K562 (cell line): ENCODE measurements around the gene PRDM1. TPM values are rescaled to one million over a fixed set of nuclear protein-coding genes. Genes with fewer than 3 reads are reported as not detected.

Source experiments
- ATAC-seq: fragments of 200-7000 bp; cut with Tn5 transposase; 3 replicates; pipeline ENCODE4 v1.9.1; 2020; ENCODE audit warnings: moderate library complexity
- BruUV-seq: library from RNA; stranded (reverse); fragments of 400-500 nt; replicated peaks from 2 replicates; lab custom pipeline; 2021; lab: Mats Ljungman, UMichigan
- CTCF ChIA-PET: fragments of 300-600 bp; formaldehyde crosslinking; extraction: SDS; loops from one replicate; lab custom pipeline; 2021; ENCODE audit warnings: low intra/inter-chr PET ratio; lab: Yijun Ruan, JAX
- POLR2A ChIA-PET: fragments of 300-600, 350-650 bp; sonication (Branson Sonifier 250); formaldehyde crosslinking; extraction: SDS; loops from one replicate; lab custom pipeline; 2021; ENCODE audit warnings: antibody characterized with exemption, inconsistent platforms; lab: Yijun Ruan, JAX
- DNase-seq, 4 experiments: peaks; one replicate each; pipeline versions ENCODE4 v3.0.0 to v3.0.0-alpha.2; 2011 to 2018; ENCODE audit warnings: low spot score in 3 of 4, mixed read lengths in 3 of 4; ENCODE audit errors: extremely low read depth in 1 of 4
- FAIRE-seq: peaks from 2 replicates; lab custom pipeline; 2011; peaks lifted over from hg19 to GRCh38; lab: Jason Lieb, UNC
- H2AFZ ChIP-seq: 2 replicates; pipeline ENCODE4 v1.6.0; 2011; ENCODE audit warnings: low read depth, low read length, control low read depth, inconsistent platforms
- H3K27ac ChIP-seq: fragments of 200-600 bp; 3 replicates; pipeline ENCODE4 v1.8.0; 2011; ENCODE audit warnings: low read depth, mild to moderate bottlenecking, control low read depth, inconsistent platforms, low read length, moderate library complexity, mixed read lengths; ENCODE audit errors: extremely low read depth
- H3K27me3 ChIP-seq, 2 experiments: fragments of 300-600 bp in 1 of 2; 2 replicates in 1 of 2; 3 replicates in 1 of 2; pipeline versions ENCODE4 v1.6.0 to v1.8.0; 2011; ENCODE audit warnings: inconsistent platforms in 2 of 2, low read length in 2 of 2, mild to moderate bottlenecking in 1 of 2, mixed read lengths in 1 of 2, moderate library complexity in 1 of 2; ENCODE audit not compliant: control insufficient read depth in 2 of 2, insufficient read depth in 2 of 2
- H3K36me3 ChIP-seq: fragments of 300-600 bp; 3 replicates; pipeline ENCODE4 v1.8.0; 2011; ENCODE audit warnings: mild to moderate bottlenecking, low read length, inconsistent platforms; ENCODE audit not compliant: control insufficient read depth, insufficient read depth
- H3K4me1 ChIP-seq, 2 experiments: fragments of 200-600 bp in 1 of 2; replicated peaks in 1 of 2; 2 replicates in 1 of 2; 3 replicates in 1 of 2; pipeline versions ENCODE4 v1.5.1 to v1.8.0; 2011; ENCODE audit warnings: inconsistent platforms in 2 of 2, low read length in 2 of 2, mild to moderate bottlenecking in 1 of 2, mixed read lengths in 1 of 2, moderate library complexity in 1 of 2; ENCODE audit not compliant: control insufficient read depth in 2 of 2, insufficient read depth in 2 of 2
- H3K4me2 ChIP-seq: 2 replicates; pipeline ENCODE4 v1.6.1; 2011; ENCODE audit warnings: low read length, control low read depth, inconsistent platforms, mixed read lengths; ENCODE audit not compliant: insufficient read depth
- H3K4me3 ChIP-seq: fragments of 200-600 bp; sonication (generic), shearing (Covaris generic); 2 replicates; pipeline ENCODE4 v1.5.1; 2016; ENCODE audit warnings: control low read depth, inconsistent platforms
- H3K79me2 ChIP-seq: fragments of 200-600 bp; 3 replicates; pipeline ENCODE4 v1.8.0; 2011; ENCODE audit warnings: low read length, inconsistent platforms; ENCODE audit not compliant: control insufficient read depth, insufficient read depth
- H3K9ac ChIP-seq, 2 experiments: 2 replicates each; pipeline versions ENCODE4 v1.6.0 to v1.6.1; 2011; ENCODE audit warnings: low read depth in 2 of 2, low read length in 2 of 2, control low read depth in 1 of 2, inconsistent platforms in 1 of 2, mild to moderate bottlenecking in 1 of 2, mixed read lengths in 1 of 2; ENCODE audit not compliant: insufficient read depth in 1 of 2
- H3K9me1 ChIP-seq: one replicate; pipeline ENCODE4 v1.6.0; 2011; ENCODE audit warnings: inconsistent platforms, mild to moderate bottlenecking, low read length, moderate library complexity; ENCODE audit not compliant: control insufficient read depth, insufficient read depth
- H3K9me3 ChIP-seq: replicated peaks from 2 replicates; pipeline ENCODE4 v1.5.1; 2011; ENCODE audit warnings: low read depth, low read length, inconsistent platforms; ENCODE audit not compliant: control insufficient read depth, insufficient read depth
- H4K20me1 ChIP-seq: replicated peaks from 2 replicates; pipeline ENCODE4 v1.6.1; 2011; ENCODE audit warnings: low read length, inconsistent platforms, mixed read lengths; ENCODE audit not compliant: control insufficient read depth, insufficient read depth
- GATA2 ChIP-seq: sonication (generic); formaldehyde crosslinking; IDR thresholded peaks from 2 replicates; pipeline ENCODE4 v1.4.0; 2020; ENCODE audit warnings: mild to moderate bottlenecking, missing genetic modification reagents
- GTF2F1 ChIP-seq: IDR thresholded peaks from 2 replicates; pipeline ENCODE4 v1.6.1; 2011; ENCODE audit warnings: low read depth, low read length, improper control_type of control experiment
- XRCC5 ChIP-seq: fragments of 200-400 bp; formaldehyde crosslinking; IDR thresholded peaks from 2 replicates; pipeline ENCODE4 v1.6.1; 2017; ENCODE audit warnings: low read depth, mild to moderate bottlenecking, low read length
- ZBTB1 ChIP-seq: sonication (generic); formaldehyde crosslinking; IDR thresholded peaks from 2 replicates; pipeline ENCODE4 v1.8.1; 2023; ENCODE audit warnings: missing genetic modification reagents, low read depth, mild to moderate bottlenecking, borderline replicate concordance
- ZC3H8 ChIP-seq: fragments of 450-650 bp; IDR thresholded peaks from 2 replicates; pipeline ENCODE4 v1.6.1; 2017
- ZFP1 ChIP-seq: fragments of 450-650 bp; formaldehyde crosslinking; IDR thresholded peaks from 2 replicates; pipeline ENCODE4 v1.4.0; 2020; ENCODE audit warnings: mild to moderate bottlenecking, mixed read lengths
- WGBS: fragments of 100-300 bp; shearing (Covaris generic); methylation state at CpG from one replicate; pipeline ENCODE4 v1.1.6; 2016; ENCODE audit warnings: low coverage, mixed read lengths; ENCODE audit not compliant: insufficient coverage; ENCODE audit errors: missing lambda C conversion rate; 5-methylcytosine and 5-hydroxymethylcytosine counted together
- in situ Hi-C: fragments of 300-500 bp; cut with MboI; formaldehyde crosslinking; loops from 4 replicates; pipeline ENCODE4 v1.15.0; 2018; ENCODE audit warnings: inconsistent platforms, mixed read lengths
- intact Hi-C: fragments of 100-400 bp; cut with micrococcal nuclease; formaldehyde crosslinking; loops from 2 replicates; pipeline ENCODE4 v1.14.2; 2022
- polyA plus RNA-seq, 8 experiments: library from polyadenylated mRNA; depleted of rRNA in 4 of 8; stranded (reverse) in 5 of 8; unstranded in 3 of 8; fragments of >200 nt; fragmentation: Nextera tagmentation in 2 of 8; fragmentation: Illumina TruSeq in 1 of 8; extraction: Ambion mirVana in 2 of 8; extraction: Trizol in 1 of 8; gene quantifications; 2 replicates each; pipeline versions ENCODE4 v1.2.1 to v1.2.3, GENCODE V29; 2011 to 2014; ENCODE audit warnings: inconsistent platforms in 1 of 8, missing spikeins in 1 of 8
- total RNA-seq, 7 experiments: library from RNA; depleted of rRNA in 6 of 7; stranded (reverse); fragments of >200 nt in 6 of 7; fragmentation: Illumina TruSeq in 2 of 7; extraction: Trizol in 2 of 7; gene quantifications; 2 replicates each; pipeline versions ENCODE4 v1.2.1 to v1.2.3, GENCODE V29; 2011 to 2021; ENCODE audit warnings: low replicate concordance in 1 of 7
- TF ChIP-seq, protein P1 (sequence below): fragments of 450-650 bp; IDR thresholded peaks from one replicate; pipeline ENCODE4 v1.6.1; 2018; ENCODE audit warnings: mild to moderate bottlenecking, moderate library complexity; ENCODE audit not compliant: partially characterized antibody
- TF ChIP-seq, protein P2 (sequence below): fragments of 450-650 bp; IDR thresholded peaks from 2 replicates; pipeline ENCODE4 v1.6.1; 2018; ENCODE audit not compliant: partially characterized antibody

The PRDM1 gene
- total and polyA plus RNA-seq, 9 of the 15 experiments (the other 6 are each of a cell fraction or from before 2014, with no cell fraction given): 0.09 to 0.89 (median 0.27) TPM

DNA sequence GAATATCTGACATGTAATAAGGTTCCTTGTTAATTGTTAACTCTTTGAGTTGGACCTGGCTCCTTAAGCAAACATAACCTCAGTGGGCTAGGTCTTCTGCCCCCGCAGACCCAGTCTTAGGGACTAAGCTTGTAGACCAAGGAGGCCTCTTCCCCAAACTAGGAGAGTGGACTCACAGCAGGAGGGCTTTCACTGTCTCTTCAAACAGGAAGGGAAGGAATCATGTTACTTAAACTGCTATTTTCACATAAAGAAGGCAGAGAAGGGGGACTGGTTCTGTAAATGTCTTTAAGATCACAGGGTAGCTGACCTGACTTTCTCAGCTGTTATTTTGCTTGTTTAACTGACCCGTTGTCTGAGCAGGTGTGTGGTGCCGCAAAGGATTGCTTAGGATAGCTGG, 34.9 kb upstream of the PRDM1 start (continued):
- TF ChIP-seq ZBTB1 (CRISPR knock-in tag): no peak
- TF ChIP-seq GTF2F1: no peak
- TF ChIP-seq, protein P1, sequence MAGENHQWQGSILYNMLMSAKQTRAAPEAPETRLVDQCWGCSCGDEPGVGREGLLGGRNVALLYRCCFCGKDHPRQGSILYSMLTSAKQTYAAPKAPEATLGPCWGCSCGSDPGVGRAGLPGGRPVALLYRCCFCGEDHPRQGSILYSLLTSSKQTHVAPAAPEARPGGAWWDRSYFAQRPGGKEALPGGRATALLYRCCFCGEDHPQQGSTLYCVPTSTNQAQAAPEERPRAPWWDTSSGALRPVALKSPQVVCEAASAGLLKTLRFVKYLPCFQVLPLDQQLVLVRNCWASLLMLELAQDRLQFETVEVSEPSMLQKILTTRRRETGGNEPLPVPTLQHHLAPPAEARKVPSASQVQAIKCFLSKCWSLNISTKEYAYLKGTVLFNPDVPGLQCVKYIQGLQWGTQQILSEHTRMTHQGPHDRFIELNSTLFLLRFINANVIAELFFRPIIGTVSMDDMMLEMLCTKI: no peak

DNA sequence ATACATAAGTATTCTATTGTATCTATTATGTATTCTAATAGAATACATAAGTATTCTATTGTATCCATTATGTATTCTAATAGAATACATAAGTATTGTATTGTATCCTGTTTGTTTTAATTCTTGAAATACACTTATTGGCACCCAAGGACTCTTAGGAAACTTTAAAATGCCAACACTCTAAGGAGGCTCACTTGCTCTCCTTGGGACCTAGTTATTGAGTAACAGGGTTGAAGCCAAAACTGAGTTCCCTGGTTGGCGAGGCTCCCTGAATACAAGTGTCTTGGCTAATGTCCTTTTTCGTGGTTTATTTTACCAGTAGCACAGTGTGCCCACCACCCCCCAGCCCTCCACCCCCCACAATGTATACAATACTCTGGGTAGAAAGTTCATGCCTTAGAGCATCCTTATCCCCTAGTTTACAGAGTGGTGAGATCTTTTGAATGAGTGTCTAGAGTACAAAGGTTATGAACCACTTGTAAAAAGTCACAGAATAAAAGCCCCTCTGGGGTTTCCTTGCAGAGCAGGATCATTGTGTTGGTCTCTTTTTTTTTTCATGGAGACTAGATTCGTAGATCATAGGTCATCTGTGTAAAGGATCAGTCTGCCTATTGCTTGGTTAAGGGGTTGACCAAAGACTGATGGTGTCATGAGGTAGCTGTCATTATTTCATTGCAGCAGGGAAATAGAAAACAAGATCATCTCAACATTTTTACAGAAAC, 32.5 kb upstream of the PRDM1 start:
- H4K20me1 ChIP-seq: no peaks in the 10 kb centered on the region
- WGBS: 4% methylated on average over 3 of the region's 3 CpGs
- H3K27me3 ChIP-seq: peaks cover 0 to 4% of the 10 kb centered on the region in 2 experiments; a peak in 1 of 5 replicates
- ATAC-seq: no peak
- CTCF ChIA-PET: no interaction called here
- TF ChIP-seq XRCC5: no peak
- TF ChIP-seq GATA2 (CRISPR knock-in tag): no peak
- TF ChIP-seq ZFP1: no peak
- TF ChIP-seq, protein P2, sequence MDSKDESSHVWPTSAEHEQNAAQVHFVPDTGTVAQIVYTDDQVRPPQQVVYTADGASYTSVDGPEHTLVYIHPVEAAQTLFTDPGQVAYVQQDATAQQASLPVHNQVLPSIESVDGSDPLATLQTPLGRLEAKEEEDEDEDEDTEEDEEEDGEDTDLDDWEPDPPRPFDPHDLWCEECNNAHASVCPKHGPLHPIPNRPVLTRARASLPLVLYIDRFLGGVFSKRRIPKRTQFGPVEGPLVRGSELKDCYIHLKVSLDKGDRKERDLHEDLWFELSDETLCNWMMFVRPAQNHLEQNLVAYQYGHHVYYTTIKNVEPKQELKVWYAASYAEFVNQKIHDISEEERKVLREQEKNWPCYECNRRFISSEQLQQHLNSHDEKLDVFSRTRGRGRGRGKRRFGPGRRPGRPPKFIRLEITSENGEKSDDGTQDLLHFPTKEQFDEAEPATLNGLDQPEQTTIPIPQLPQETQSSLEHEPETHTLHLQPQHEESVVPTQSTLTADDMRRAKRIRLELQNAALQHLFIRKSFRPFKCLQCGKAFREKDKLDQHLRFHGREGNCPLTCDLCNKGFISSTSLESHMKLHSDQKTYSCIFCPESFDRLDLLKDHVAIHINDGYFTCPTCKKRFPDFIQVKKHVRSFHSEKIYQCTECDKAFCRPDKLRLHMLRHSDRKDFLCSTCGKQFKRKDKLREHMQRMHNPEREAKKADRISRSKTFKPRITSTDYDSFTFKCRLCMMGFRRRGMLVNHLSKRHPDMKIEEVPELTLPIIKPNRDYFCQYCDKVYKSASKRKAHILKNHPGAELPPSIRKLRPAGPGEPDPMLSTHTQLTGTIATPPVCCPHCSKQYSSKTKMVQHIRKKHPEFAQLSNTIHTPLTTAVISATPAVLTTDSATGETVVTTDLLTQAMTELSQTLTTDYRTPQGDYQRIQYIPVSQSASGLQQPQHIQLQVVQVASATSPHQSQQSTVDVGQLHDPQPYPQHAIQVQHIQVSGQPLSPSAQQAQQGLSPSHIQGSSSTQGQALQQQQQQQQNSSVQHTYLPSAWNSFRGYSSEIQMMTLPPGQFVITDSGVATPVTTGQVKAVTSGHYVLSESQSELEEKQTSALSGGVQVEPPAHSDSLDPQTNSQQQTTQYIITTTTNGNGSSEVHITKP: no peak
- no peak for TF ChIP-seq ZC3H8
- TF ChIP-seq, all 486 proteins: peak for 0
- H2AFZ ChIP-seq: no peak overlapping the region
- no peak overlapping the region for H3K9ac ChIP-seq
- H3K4me2 ChIP-seq: no peak overlapping the region
- FAIRE-seq: no peak
- H3K9me3 ChIP-seq: no peaks in the 10 kb centered on the region
- H3K9me1 ChIP-seq: no peaks in the 10 kb centered on the region
- intact Hi-C loops: no loop called here
- no peak overlapping the region for H3K4me3 ChIP-seq
- no peaks in the 10 kb centered on the region for H3K79me2 ChIP-seq
- no peak overlapping the region for H3K27ac ChIP-seq
- BruUV-seq: no TSS peak
- no peaks in the 10 kb centered on the region for H3K36me3 ChIP-seq
- DNase-seq: no peak
- in situ Hi-C loops: no loop called here
- H3K4me1 ChIP-seq: no peaks in the 10 kb centered on the region
- POLR2A ChIA-PET: interaction anchor here (1.3 kb wide), 1 partner anchor 10 kb away, joined by 4 read pairs; no protein-coding TSS in a partner anchor
